K562 (cell line): ENCODE data around the gene ETNK2. TPM values are rescaled to one million over a fixed set of nuclear protein-coding genes. Genes with fewer than 3 reads are reported as not detected.

Source experiments
- ATAC-seq: fragments of 200-7000 bp; cut with Tn5 transposase; 3 replicates; pipeline ENCODE4 v1.9.1; 2020; ENCODE audit warnings: moderate library complexity
- BruUV-seq: library from RNA; stranded (reverse); fragments of 400-500 nt; replicated peaks from 2 replicates; lab custom pipeline; 2021; lab: Mats Ljungman, UMichigan
- CTCF ChIA-PET: fragments of 300-600 bp; formaldehyde crosslinking; extraction: SDS; loops from one replicate; lab custom pipeline; 2021; ENCODE audit warnings: low intra/inter-chr PET ratio; lab: Yijun Ruan, JAX
- POLR2A ChIA-PET: fragments of 300-600, 350-650 bp; sonication (Branson Sonifier 250); formaldehyde crosslinking; extraction: SDS; loops from one replicate; lab custom pipeline; 2021; ENCODE audit warnings: antibody characterized with exemption, inconsistent platforms; lab: Yijun Ruan, JAX
- DNase-seq, 4 experiments: peaks; one replicate each; pipeline versions ENCODE4 v3.0.0 to v3.0.0-alpha.2; 2011 to 2018; ENCODE audit warnings: low spot score in 3 of 4, mixed read lengths in 3 of 4; ENCODE audit errors: extremely low read depth in 1 of 4
- FAIRE-seq: peaks from 2 replicates; lab custom pipeline; 2011; peaks lifted over from hg19 to GRCh38; lab: Jason Lieb, UNC
- H2AFZ ChIP-seq: 2 replicates; pipeline ENCODE4 v1.6.0; 2011; ENCODE audit warnings: low read depth, low read length, control low read depth, inconsistent platforms
- H3K27ac ChIP-seq: fragments of 200-600 bp; 3 replicates; pipeline ENCODE4 v1.8.0; 2011; ENCODE audit warnings: low read depth, mild to moderate bottlenecking, control low read depth, inconsistent platforms, low read length, moderate library complexity, mixed read lengths; ENCODE audit errors: extremely low read depth
- H3K27me3 ChIP-seq, 2 experiments: fragments of 300-600 bp in 1 of 2; 2 replicates in 1 of 2; 3 replicates in 1 of 2; pipeline versions ENCODE4 v1.6.0 to v1.8.0; 2011; ENCODE audit warnings: inconsistent platforms in 2 of 2, low read length in 2 of 2, mild to moderate bottlenecking in 1 of 2, mixed read lengths in 1 of 2, moderate library complexity in 1 of 2; ENCODE audit not compliant: control insufficient read depth in 2 of 2, insufficient read depth in 2 of 2
- H3K36me3 ChIP-seq: fragments of 300-600 bp; 3 replicates; pipeline ENCODE4 v1.8.0; 2011; ENCODE audit warnings: mild to moderate bottlenecking, low read length, inconsistent platforms; ENCODE audit not compliant: control insufficient read depth, insufficient read depth
- H3K4me1 ChIP-seq, 2 experiments: fragments of 200-600 bp in 1 of 2; replicated peaks in 1 of 2; 2 replicates in 1 of 2; 3 replicates in 1 of 2; pipeline versions ENCODE4 v1.5.1 to v1.8.0; 2011; ENCODE audit warnings: inconsistent platforms in 2 of 2, low read length in 2 of 2, mild to moderate bottlenecking in 1 of 2, mixed read lengths in 1 of 2, moderate library complexity in 1 of 2; ENCODE audit not compliant: control insufficient read depth in 2 of 2, insufficient read depth in 2 of 2
- H3K4me2 ChIP-seq: 2 replicates; pipeline ENCODE4 v1.6.1; 2011; ENCODE audit warnings: low read length, control low read depth, inconsistent platforms, mixed read lengths; ENCODE audit not compliant: insufficient read depth
- H3K4me3 ChIP-seq: fragments of 200-600 bp; sonication (generic), shearing (Covaris generic); 2 replicates; pipeline ENCODE4 v1.5.1; 2016; ENCODE audit warnings: control low read depth, inconsistent platforms
- H3K79me2 ChIP-seq: fragments of 200-600 bp; 3 replicates; pipeline ENCODE4 v1.8.0; 2011; ENCODE audit warnings: low read length, inconsistent platforms; ENCODE audit not compliant: control insufficient read depth, insufficient read depth
- H3K9ac ChIP-seq, 2 experiments: 2 replicates each; pipeline versions ENCODE4 v1.6.0 to v1.6.1; 2011; ENCODE audit warnings: low read depth in 2 of 2, low read length in 2 of 2, control low read depth in 1 of 2, inconsistent platforms in 1 of 2, mild to moderate bottlenecking in 1 of 2, mixed read lengths in 1 of 2; ENCODE audit not compliant: insufficient read depth in 1 of 2
- H3K9me1 ChIP-seq: one replicate; pipeline ENCODE4 v1.6.0; 2011; ENCODE audit warnings: inconsistent platforms, mild to moderate bottlenecking, low read length, moderate library complexity; ENCODE audit not compliant: control insufficient read depth, insufficient read depth
- H3K9me3 ChIP-seq: replicated peaks from 2 replicates; pipeline ENCODE4 v1.5.1; 2011; ENCODE audit warnings: low read depth, low read length, inconsistent platforms; ENCODE audit not compliant: control insufficient read depth, insufficient read depth
- H4K20me1 ChIP-seq: replicated peaks from 2 replicates; pipeline ENCODE4 v1.6.1; 2011; ENCODE audit warnings: low read length, inconsistent platforms, mixed read lengths; ENCODE audit not compliant: control insufficient read depth, insufficient read depth
- PML ChIP-seq: IDR thresholded peaks from 2 replicates; pipeline ENCODE4 v1.6.1; 2012; ENCODE audit warnings: low read length, inconsistent platforms
- RBM17 ChIP-seq: fragments of 200-400 bp; formaldehyde crosslinking; IDR thresholded peaks from 2 replicates; pipeline ENCODE4 v1.6.1; 2017; ENCODE audit warnings: low read depth, mild to moderate bottlenecking, low read length, borderline replicate concordance
- TAL1 ChIP-seq: fragments of 450-650 bp; IDR thresholded peaks from 2 replicates; pipeline ENCODE4 v1.6.1; 2016; ENCODE audit warnings: mild to moderate bottlenecking
- WGBS: fragments of 100-300 bp; shearing (Covaris generic); methylation state at CpG from one replicate; pipeline ENCODE4 v1.1.6; 2016; ENCODE audit warnings: low coverage, mixed read lengths; ENCODE audit not compliant: insufficient coverage; ENCODE audit errors: missing lambda C conversion rate; 5-methylcytosine and 5-hydroxymethylcytosine counted together
- in situ Hi-C: fragments of 300-500 bp; cut with MboI; formaldehyde crosslinking; loops from 4 replicates; pipeline ENCODE4 v1.15.0; 2018; ENCODE audit warnings: inconsistent platforms, mixed read lengths
- intact Hi-C: fragments of 100-400 bp; cut with micrococcal nuclease; formaldehyde crosslinking; loops from 2 replicates; pipeline ENCODE4 v1.14.2; 2022
- polyA plus RNA-seq, 8 experiments: library from polyadenylated mRNA; depleted of rRNA in 4 of 8; stranded (reverse) in 5 of 8; unstranded in 3 of 8; fragments of >200 nt; fragmentation: Nextera tagmentation in 2 of 8; fragmentation: Illumina TruSeq in 1 of 8; extraction: Ambion mirVana in 2 of 8; extraction: Trizol in 1 of 8; gene quantifications; 2 replicates each; pipeline versions ENCODE4 v1.2.1 to v1.2.3, GENCODE V29; 2011 to 2014; ENCODE audit warnings: inconsistent platforms in 1 of 8, missing spikeins in 1 of 8
- total RNA-seq, 7 experiments: library from RNA; depleted of rRNA in 6 of 7; stranded (reverse); fragments of >200 nt in 6 of 7; fragmentation: Illumina TruSeq in 2 of 7; extraction: Trizol in 2 of 7; gene quantifications; 2 replicates each; pipeline versions ENCODE4 v1.2.1 to v1.2.3, GENCODE V29; 2011 to 2021; ENCODE audit warnings: low replicate concordance in 1 of 7
- TF ChIP-seq, protein P1 (sequence below): fragments of 250-450 bp; sonication (Bioruptor Pico); IDR thresholded peaks from 2 replicates; pipeline ENCODE4 v1.6.1; 2021; ENCODE audit warnings: mild to moderate bottlenecking

Gene ETNK2
- total and polyA plus RNA-seq, 9 of the 15 experiments (the other 6 are each of a cell fraction or from before 2014, with no cell fraction given), result 0.03 to 0.38 (median 0.13) TPM; not detected in 4

DNA sequence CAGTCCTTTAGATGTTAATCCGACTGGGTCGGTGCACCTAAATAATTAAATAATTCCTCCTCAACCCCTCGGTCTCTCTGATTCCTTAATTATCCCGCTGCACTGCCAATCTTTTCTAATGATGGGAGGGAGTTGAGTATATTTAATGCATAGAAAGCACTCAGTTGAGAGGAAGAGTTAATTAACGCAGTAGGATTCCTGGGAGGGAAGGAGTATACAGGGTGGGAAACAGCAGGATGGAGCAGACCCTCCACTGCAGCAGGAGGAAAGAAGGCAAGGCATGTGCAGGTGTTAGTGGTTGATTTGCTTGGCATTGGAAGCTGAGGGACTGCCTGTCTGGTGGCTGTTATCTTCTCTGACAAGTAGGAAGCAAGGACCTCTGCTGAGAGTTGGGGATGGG, 24.2 kb upstream of the ETNK2 start:
- H3K9me1 ChIP-seq, result no peaks in the 10 kb centered on the region
- ATAC-seq (no peak), DNase-seq (no peak), FAIRE-seq (no peak)
- H3K9ac ChIP-seq, result no peak overlapping the region
- peaks cover 18 to 27% of the 10 kb centered on the region in 2 experiments; a peak in 4 of 5 replicates for H3K4me1 ChIP-seq
- BruUV-seq, result no TSS peak
- no peak overlapping the region for H3K4me3 ChIP-seq
- H3K9me3 ChIP-seq, result no peaks in the 10 kb centered on the region
- ChIA-PET CTCF (interaction anchor here (1.3 kb wide), 1 partner anchor 13 kb away, joined by 4 read pairs; no protein-coding TSS in a partner anchor), POLR2A (interaction anchor here (0.6 to 2.5 kb wide), 2 partner anchors 9 to 23 kb away, joined by 3 to 13 read pairs; partner anchors contain the start of gene REN)
- H2AFZ ChIP-seq, result no peak overlapping the region
- no peak overlapping the region for H3K27ac ChIP-seq
- TF ChIP-seq TAL1 (peak; percentile 10; the same call in 1 of the 2 replicates), RBM17 (no peak)
- H3K4me2 ChIP-seq, result no peak overlapping the region
- in situ Hi-C loops (loop anchor here (10.0 kb wide), 1 partner anchor 329 kb away; no protein-coding TSS in a partner anchor), intact Hi-C loops (no loop called here)
- no peaks in the 10 kb centered on the region for H3K79me2 ChIP-seq
- peaks cover 5 to 12% of the 10 kb centered on the region in 2 experiments; a peak in 4 of 5 replicates for H3K27me3 ChIP-seq
- no peaks in the 10 kb centered on the region for H4K20me1 ChIP-seq
- no peaks in the 10 kb centered on the region for H3K36me3 ChIP-seq
- WGBS, result 1% methylated on average over 5 of the region's 5 CpGs

DNA sequence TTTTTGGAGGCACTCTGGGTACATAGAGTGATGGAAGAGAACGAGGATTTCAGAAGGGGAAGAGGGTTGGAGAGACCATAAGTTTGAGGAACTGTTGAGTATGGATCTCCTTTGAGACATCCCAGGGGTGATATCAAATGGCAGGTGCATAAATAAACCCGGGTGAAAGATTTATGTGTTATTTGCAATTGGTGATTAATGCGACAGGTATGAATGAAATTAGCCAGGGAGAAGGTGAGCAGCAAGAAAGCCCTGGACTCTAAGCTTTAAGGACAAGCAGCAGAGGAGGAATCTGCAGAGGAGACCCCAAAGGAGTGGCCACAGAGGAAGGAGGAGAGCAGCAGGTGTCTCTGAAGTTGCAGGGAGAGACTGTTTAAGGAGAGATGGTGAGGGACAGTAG, 23.1 kb upstream of the ETNK2 start:
- H3K36me3 ChIP-seq, result no peaks in the 10 kb centered on the region
- no peak overlapping the region for H3K4me3 ChIP-seq
- no peak overlapping the region for H3K27ac ChIP-seq
- 7% methylated on average over 3 of the region's 3 CpGs for WGBS
- peaks cover 18 to 27% of the 10 kb centered on the region in 2 experiments; a peak in 4 of 5 replicates for H3K4me1 ChIP-seq
- no peaks in the 10 kb centered on the region for H4K20me1 ChIP-seq
- H3K9me1 ChIP-seq, result no peaks in the 10 kb centered on the region
- CTCF ChIA-PET, result no interaction called here
- no TSS peak for BruUV-seq
- 0 out of 2 replicates have a peak, but pooled peaks cover under 1% of the 10 kb centered on the region for H3K9me3 ChIP-seq
- H3K79me2 ChIP-seq, result no peaks in the 10 kb centered on the region
- H3K9ac ChIP-seq, result no peak overlapping the region
- ATAC-seq (no peak), FAIRE-seq (no peak), DNase-seq (no peak)
- H2AFZ ChIP-seq, result no peak overlapping the region
- peaks cover 5 to 12% of the 10 kb centered on the region in 2 experiments; a peak in 4 of 5 replicates for H3K27me3 ChIP-seq
- intact Hi-C loops, result no loop called here
- no peak for TF ChIP-seq PML
- TF ChIP-seq, protein P1, sequence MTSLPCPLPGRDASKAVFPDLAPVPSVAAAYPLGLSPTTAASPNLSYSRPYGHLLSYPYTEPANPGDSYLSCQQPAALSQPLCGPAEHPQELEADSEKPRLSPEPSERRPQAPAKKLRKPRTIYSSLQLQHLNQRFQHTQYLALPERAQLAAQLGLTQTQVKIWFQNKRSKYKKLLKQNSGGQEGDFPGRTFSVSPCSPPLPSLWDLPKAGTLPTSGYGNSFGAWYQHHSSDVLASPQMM (CRISPR knock-in tag), result no peak
- POLR2A ChIA-PET, result interaction anchor here (2.5 kb wide), 1 partner anchor 8 kb away, joined by 13 read pairs; the partner anchor contains the start of gene REN
- no peak overlapping the region for H3K4me2 ChIP-seq
- in situ Hi-C loops, result loop anchor here (10.0 kb wide), 1 partner anchor 330 kb away; no protein-coding TSS in a partner anchor
